ENCODE data around the gene TAT.
"Not testable (repeated sequence)": the region's sequence is repeated elsewhere in the genome, so short reads cannot be mapped to it uniquely, and the experiment has no call there.

Gene TAT

GRCh38 chr16:71584543-71585317 is 7.8 kb upstream of the TAT start:
- no peak for DNase-seq (ENCODE audit: low spot score)

- DNase-seq (ENCODE audit: low spot score): not testable (repeated sequence)
These were observed 5.6 kb upstream of the TAT start for GRCh38 chr16:71582553-71582848.

- DNase-seq (ENCODE audit: low spot score): no peak
These were observed 2.2 kb downstream of the TAT start for GRCh38 chr16:71574702-71575101.

GRCh38 chr16:71573387-71574094 is 3.4 kb downstream of the TAT start:
- DNase-seq (ENCODE audit: low spot score): no peak

- DNase-seq (ENCODE audit: low spot score): no peak
These were observed 4.3 kb downstream of the TAT start for GRCh38 chr16:71572497-71573116.

GRCh38 chr16:71570144-71570543 is 6.7 kb downstream of the TAT start:
- DNase-seq (ENCODE audit: low spot score): no peak

- DNase-seq (ENCODE audit: low spot score): no peak
These were observed 7.3 kb downstream of the TAT start for GRCh38 chr16:71569621-71570020.

- no peak for DNase-seq (ENCODE audit: low spot score)
These were observed 8.3 kb downstream of the TAT start for GRCh38 chr16:71568551-71568950.

GRCh38 chr16:71567931-71568330 is 9.0 kb downstream of the TAT start:
- DNase-seq (ENCODE audit: low spot score): no peak

- no peak for DNase-seq (ENCODE audit: low spot score)
These were observed 10.8 kb downstream of the TAT start for GRCh38 chr16:71565812-71566700.

GRCh38 chr16:71564335-71564967 is 12.4 kb downstream of the TAT start:
- no peak for DNase-seq (ENCODE audit: low spot score)

GRCh38 chr16:71562552-71562951 is 14.3 kb downstream of the TAT start:
- no peak for DNase-seq (ENCODE audit: low spot score)

- DNase-seq (ENCODE audit: low spot score): not testable (repeated sequence)
These were observed 15.0 kb downstream of the TAT start for GRCh38 chr16:71561886-71562285.

GRCh38 chr16:71559855-71560254 is 17.0 kb downstream of the TAT start:
- no peak for DNase-seq (ENCODE audit: low spot score)

GRCh38 chr16:71557954-71558582 is 18.8 kb downstream of the TAT start:
- DNase-seq (ENCODE audit: low spot score): no peak

GRCh38 chr16:71557299-71557698 is 19.6 kb downstream of the TAT start:
- no peak for DNase-seq (ENCODE audit: low spot score)

- DNase-seq (ENCODE audit: low spot score): no peak
These were observed 21.5 kb downstream of the TAT start for GRCh38 chr16:71555230-71555891.

GRCh38 chr16:71552698-71553503 is 24.0 kb downstream of the TAT start:
- DNase-seq (ENCODE audit: low spot score): no peak

GRCh38 chr16:71547168-71547567 is 29.7 kb downstream of the TAT start:
- no peak for DNase-seq (ENCODE audit: low spot score)

- DNase-seq (ENCODE audit: low spot score): peak; percentile 30
These were observed 34.5 kb downstream of the TAT start for GRCh38 chr16:71542377-71542776.
